ENCODE results near the gene HIBCH. TPM values are rescaled to one million over a fixed set of nuclear protein-coding genes. Genes with fewer than 3 reads are reported as not detected.

HIBCH gene
- total RNA-seq, 1 donor from 2014 or later = 64.0 TPM

DNA sequence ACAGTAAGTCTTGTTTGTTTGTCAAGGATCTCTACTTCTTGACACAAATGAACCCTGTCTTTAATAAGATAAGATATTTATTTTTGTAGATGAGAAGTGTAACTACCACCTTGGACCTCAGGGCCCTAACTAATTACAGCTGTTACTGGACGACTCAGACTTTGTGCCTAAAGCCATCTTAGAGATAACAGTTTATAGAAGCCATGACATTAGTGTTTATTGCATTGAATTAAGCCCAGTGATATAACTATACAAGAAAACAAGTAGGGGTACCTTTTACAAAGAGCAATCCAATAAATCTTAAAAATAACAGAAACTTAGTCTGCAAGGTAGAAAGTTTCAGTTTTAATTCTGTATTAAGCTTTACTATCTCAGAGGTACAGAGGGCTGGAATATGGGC, 119.0 kb downstream of the HIBCH start:
- H3K27me3 Mint-ChIP-seq (ENCODE audit: low read depth) = no peaks in the 10 kb centered on the region
- peaks cover 11% of the 10 kb centered on the region for H3K4me1 Mint-ChIP-seq
- DNase-seq (ENCODE audit: low spot score in 2 of 2, unreplicated experiment in 2 of 2) = no peak
- H3K9me3 Mint-ChIP-seq = no peaks in the 10 kb centered on the region
- H3K27ac Mint-ChIP-seq = no peak overlapping the region
- peaks cover 35% of the 10 kb centered on the region for H3K36me3 Mint-ChIP-seq
- TF ChIP-seq, protein P1, sequence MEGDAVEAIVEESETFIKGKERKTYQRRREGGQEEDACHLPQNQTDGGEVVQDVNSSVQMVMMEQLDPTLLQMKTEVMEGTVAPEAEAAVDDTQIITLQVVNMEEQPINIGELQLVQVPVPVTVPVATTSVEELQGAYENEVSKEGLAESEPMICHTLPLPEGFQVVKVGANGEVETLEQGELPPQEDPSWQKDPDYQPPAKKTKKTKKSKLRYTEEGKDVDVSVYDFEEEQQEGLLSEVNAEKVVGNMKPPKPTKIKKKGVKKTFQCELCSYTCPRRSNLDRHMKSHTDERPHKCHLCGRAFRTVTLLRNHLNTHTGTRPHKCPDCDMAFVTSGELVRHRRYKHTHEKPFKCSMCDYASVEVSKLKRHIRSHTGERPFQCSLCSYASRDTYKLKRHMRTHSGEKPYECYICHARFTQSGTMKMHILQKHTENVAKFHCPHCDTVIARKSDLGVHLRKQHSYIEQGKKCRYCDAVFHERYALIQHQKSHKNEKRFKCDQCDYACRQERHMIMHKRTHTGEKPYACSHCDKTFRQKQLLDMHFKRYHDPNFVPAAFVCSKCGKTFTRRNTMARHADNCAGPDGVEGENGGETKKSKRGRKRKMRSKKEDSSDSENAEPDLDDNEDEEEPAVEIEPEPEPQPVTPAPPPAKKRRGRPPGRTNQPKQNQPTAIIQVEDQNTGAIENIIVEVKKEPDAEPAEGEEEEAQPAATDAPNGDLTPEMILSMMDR (IDR thresholded peaks at IDR 0.05; ENCODE audit: unreplicated experiment) = no peak
- H3K4me3 Mint-ChIP-seq = no peak overlapping the region

DNA sequence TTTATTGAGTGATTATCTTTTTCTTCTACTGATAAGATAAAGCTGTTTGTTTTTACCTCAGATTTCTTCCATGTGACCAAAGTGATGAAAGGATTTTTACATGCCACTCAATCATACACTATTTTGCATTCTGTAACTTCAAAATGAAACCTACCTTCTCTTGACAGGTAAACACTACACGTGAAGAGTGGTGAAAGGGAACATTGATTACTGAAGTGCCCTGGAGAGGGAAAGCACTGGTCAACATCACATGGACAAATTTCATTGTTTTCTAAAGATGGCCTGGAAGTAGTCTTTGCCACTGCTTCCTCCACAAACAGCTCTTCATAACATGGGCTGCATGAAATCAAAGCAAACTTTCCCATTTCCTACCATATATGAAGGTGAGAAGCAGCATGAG, 120.1 kb downstream of the HIBCH start:
- no peaks in the 10 kb centered on the region for H3K9me3 Mint-ChIP-seq
- H3K4me3 Mint-ChIP-seq = no peak overlapping the region
- DNase-seq (ENCODE audit: low spot score in 2 of 2, unreplicated experiment in 2 of 2) = no peak
- no peak overlapping the region for H3K27ac Mint-ChIP-seq
- no peaks in the 10 kb centered on the region for H3K27me3 Mint-ChIP-seq (ENCODE audit: low read depth)
- H3K4me1 Mint-ChIP-seq = peaks cover 11% of the 10 kb centered on the region
- TF ChIP-seq, protein P1 (IDR thresholded peaks at IDR 0.05; ENCODE audit: unreplicated experiment) = no peak
- peaks cover 40% of the 10 kb centered on the region for H3K36me3 Mint-ChIP-seq

DNA sequence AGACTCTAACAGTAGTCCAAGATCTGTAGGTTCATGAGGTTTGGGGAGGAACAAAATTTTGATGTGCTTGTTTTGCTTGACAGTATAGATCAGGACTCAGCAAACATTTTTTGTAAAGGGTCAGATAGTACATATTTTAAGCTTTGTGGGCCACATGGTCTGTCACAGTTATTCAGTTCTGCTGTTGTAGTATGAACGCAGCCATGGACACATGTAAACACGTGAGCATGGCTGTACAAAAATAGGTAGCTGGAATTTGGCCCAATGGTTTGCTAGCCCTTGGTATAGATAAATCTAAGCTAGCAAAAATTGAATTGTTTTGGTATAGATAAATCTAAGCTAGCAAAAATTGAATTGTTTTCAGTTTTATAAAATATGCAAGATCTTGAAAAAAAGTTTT, 120.5 kb downstream of the HIBCH start:
- H3K4me3 Mint-ChIP-seq = no peak overlapping the region

DNA sequence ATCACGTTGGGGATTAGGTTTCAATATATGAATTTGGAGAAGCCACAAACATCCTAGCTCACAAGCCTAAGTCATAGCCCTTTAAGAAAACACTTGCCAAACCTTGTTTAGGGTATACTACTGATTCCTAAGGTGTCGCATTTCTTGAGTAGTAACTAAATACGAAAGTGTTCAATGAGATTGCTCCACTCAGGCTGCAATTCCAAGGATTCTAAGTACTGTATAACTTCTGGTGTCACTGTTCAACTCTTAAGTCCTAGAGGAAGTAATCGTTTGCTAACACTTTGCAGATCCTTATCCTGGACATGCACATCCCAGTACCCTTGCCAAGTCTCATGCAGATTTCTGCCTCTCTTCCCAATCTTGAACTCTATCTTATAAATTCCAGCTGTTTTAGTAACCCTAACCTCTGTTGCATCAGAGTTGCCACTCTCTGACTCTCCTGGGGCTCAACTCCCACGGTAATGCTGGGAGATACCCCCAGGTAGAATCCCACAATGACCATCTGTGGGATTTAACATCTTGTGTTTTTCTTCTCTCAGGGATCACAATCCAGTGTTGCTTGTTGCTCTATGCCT, 122.4 kb downstream of the HIBCH start:
- no peaks in the 10 kb centered on the region for H3K9me3 Mint-ChIP-seq
- H3K4me1 Mint-ChIP-seq = peaks cover 8% of the 10 kb centered on the region
- H3K27ac Mint-ChIP-seq = no peak overlapping the region
- peaks cover 30% of the 10 kb centered on the region for H3K36me3 Mint-ChIP-seq
- DNase-seq (ENCODE audit: low spot score in 2 of 2, unreplicated experiment in 2 of 2) = no peak
- H3K27me3 Mint-ChIP-seq (ENCODE audit: low read depth) = no peaks in the 10 kb centered on the region
- H3K4me3 Mint-ChIP-seq = no peak overlapping the region
- TF ChIP-seq, protein P1 (IDR thresholded peaks at IDR 0.05; ENCODE audit: unreplicated experiment) = no peak

More for the DNA sequence above, 120.5 kb downstream of the HIBCH start:
- DNase-seq (ENCODE audit: low spot score in 2 of 2, unreplicated experiment in 2 of 2) = no peak
- no peaks in the 10 kb centered on the region for H3K9me3 Mint-ChIP-seq
- no peak overlapping the region for H3K27ac Mint-ChIP-seq
- H3K36me3 Mint-ChIP-seq = peaks cover 36% of the 10 kb centered on the region
- no peaks in the 10 kb centered on the region for H3K27me3 Mint-ChIP-seq (ENCODE audit: low read depth)
- H3K4me1 Mint-ChIP-seq = peaks cover 11% of the 10 kb centered on the region
- TF ChIP-seq, protein P1 (IDR thresholded peaks at IDR 0.05; ENCODE audit: unreplicated experiment) = no peak

DNA sequence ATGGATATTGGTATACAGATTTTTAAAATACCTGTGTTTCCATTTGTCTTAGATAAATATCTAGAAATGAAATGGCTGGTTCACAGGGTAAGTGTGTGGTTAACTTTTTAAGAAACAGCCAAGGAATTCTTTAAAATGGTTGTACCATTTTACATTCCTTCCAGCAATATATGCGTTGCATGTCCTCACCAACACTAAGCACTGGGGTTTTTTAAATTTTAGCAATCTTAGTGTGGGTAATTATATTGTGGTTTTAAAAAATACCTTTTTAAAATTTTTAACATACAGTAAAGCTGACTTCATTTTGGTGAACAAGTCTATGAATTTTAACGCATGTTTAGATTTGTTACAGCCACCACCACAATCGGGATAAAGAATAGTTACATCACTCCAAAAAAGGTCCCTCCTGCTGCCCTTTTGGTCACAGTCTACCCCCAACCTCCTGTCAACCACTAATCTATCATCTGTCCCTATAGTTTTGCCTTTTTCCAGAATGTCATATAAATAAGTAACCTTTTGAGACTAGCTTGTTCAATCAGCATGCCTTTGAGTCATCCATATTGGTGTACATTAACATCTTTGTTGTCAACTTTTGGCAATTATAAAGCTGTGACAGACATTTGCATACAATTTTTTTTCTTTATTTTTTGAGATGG, 129.0 kb downstream of the HIBCH start:
- Mint-ChIP-seq H3K27me3 (ENCODE audit: low read depth) (no peaks in the 10 kb centered on the region), H3K4me1 (no peaks in the 10 kb centered on the region), H3K36me3 (peaks cover 10% of the 10 kb centered on the region), H3K9me3 (no peaks in the 10 kb centered on the region), H3K4me3 (no peak overlapping the region), H3K27ac (no peak overlapping the region)
- no peak for DNase-seq (ENCODE audit: low spot score in 2 of 2, unreplicated experiment in 2 of 2)
- TF ChIP-seq, protein P1 (IDR thresholded peaks at IDR 0.05; ENCODE audit: unreplicated experiment) = no peak
